ENCODE results near the gene JUND.

- TF ChIP-seq CTCF (IDR thresholded peaks at IDR 0.05 in 2 of 3, conservative IDR thresholded peaks at IDR 0.05 in 1 of 3; ENCODE audit: borderline replicate concordance in 1 of 3, insufficient read depth in 1 of 3, low read depth in 2 of 3, low read length in 2 of 3) (no peak), CEBPB (IDR thresholded peaks at IDR 0.05; ENCODE audit: low read depth) (no peak), POLR2A (IDR thresholded peaks at IDR 0.05; ENCODE audit: borderline replicate concordance, extremely low read depth, insufficient read depth, insufficient read length) (no peak), EZH2 (IDR thresholded peaks at IDR 0.05) (no peak), ZBTB33 (IDR thresholded peaks at IDR 0.05; ENCODE audit: extremely low read depth, insufficient replicate concordance, low read length) (no peak), ZNF274 (IDR thresholded peaks at IDR 0.05; ENCODE audit: low read depth, low read length) (no peak), POLR2AphosphoS5 (IDR thresholded peaks at IDR 0.05; ENCODE audit: low read depth, low read length) (0 out of 2 replicates have a peak, but pooled peaks have one; percentile 11), TCF7L2 (IDR thresholded peaks at IDR 0.05; ENCODE audit: borderline replicate concordance, extremely low read depth, insufficient read depth, insufficient read length) (no peak), YY1 (IDR thresholded peaks at IDR 0.05; ENCODE audit: extremely low read depth, insufficient replicate concordance, low read depth, low read length) (no peak), EZH2phosphoT487 (IDR thresholded peaks at IDR 0.05; ENCODE audit: borderline replicate concordance) (no peak), MAX (IDR thresholded peaks at IDR 0.05) (no peak), SRF (IDR thresholded peaks at IDR 0.05; ENCODE audit: low read depth) (no peak), REST (IDR thresholded peaks at IDR 0.05; ENCODE audit: low read depth) (no peak), ELF1 (IDR thresholded peaks at IDR 0.05; ENCODE audit: borderline replicate concordance, low read depth) (no peak)
Observed at GRCh38 chr19:18310118-18310909, 28.9 kb upstream of the JUND start.

All from HCT116 (cell line).